Activated gamma-delta T cell treated with anti-CD3 and anti-CD28 coated beads, Interleukin-2, amount 50 U/mL, for 16 hours (primary cell): ENCODE results near the gene PKP2.
"Not testable (repeated sequence)": the region's sequence is repeated elsewhere in the genome, so short reads cannot be mapped to it uniquely, and the experiment has no call there.

Experiments
- DNase-seq: peaks from one replicate; pipeline ENCODE4 v3.0.0-alpha.2; 2020; ENCODE audit warnings: low read depth

PKP2 gene

GRCh38 chr12:32861658-32862057, 34.9 kb downstream of the PKP2 start:
- not testable (repeated sequence) for DNase-seq

DNA sequence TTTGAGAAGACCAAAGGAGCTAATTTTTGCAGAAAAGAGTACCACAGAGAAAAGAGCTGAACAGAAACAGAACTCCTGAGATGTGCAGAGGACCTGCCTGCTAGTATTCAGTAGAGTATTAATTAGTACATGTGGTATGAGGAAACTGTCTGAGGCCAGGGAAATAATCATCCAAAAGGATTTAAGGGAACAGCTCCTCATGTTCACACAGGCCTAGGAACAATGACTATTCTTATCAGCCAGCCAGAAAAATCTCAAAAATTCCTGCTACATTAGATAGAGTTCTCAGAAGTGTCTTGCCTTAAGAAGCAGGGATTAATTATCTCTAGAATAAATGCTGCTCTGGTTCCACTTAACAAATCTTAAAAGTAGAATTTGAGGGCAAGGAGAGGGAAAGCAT, 36.4 kb downstream of the PKP2 start:
- DNase-seq, result no peak

- DNase-seq, result no peak
These were observed 37.2 kb downstream of the PKP2 start for GRCh38 chr12:32859389-32859788.

DNA sequence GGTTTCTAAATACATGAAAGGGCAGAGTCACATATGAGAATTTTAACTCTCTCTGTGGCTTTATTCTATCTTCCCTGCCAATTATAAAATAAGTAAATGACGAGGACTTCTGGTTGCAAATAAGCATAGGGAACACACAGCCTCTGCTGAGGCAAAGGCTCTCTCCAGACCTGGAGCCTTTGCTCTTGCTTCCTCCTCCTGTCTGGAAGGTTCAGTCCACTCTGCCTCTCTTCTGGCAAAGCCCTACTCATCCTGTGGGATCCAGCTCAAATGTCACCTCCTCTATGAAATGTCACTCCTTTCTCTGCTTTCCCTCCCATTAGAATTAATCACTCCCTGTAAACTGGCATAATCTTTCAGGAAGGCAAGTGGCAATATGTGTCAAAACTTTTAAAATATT, 41.9 kb downstream of the PKP2 start:
- no peak for DNase-seq

DNA sequence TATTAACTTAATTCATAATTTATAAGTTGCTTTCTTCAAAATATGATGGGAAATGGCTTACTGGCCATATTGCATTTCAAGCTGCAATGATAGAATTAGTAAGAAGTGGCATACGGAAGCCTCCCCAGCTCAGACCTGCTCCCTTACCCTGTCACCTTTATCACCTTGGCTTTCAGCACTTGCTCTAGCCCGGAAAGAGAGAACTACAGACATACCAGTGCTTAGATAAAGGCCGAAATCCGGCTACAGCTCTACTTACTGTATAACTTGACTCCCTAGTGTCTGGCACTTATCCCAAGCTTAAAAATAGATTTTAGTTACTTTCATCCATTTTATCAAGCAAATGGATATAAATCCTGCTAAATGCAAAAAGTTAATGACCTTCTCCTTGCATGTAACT, 42.5 kb downstream of the PKP2 start:
- no peak for DNase-seq

DNA sequence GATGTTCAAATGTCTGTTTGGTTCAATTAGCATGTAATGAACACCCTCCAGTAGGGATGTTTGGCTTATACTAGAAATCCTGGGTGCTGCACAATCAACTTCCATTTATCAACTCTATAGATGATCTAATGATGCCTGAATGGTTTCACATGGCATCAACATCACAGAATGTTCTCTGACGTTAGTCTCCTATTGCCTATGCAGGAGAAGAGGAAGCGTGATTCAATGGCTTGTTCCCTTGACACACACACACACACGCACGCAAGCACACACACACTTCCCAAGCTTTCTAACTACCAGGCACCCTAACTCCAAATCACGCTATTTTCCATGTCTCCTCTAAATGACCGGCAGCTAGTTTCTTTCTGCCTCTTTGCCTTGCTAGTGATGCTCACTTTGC, 49.3 kb downstream of the PKP2 start:
- DNase-seq, result no peak

- no peak for DNase-seq
These were observed 50.5 kb downstream of the PKP2 start for GRCh38 chr12:32846053-32846452.

GRCh38 chr12:32843528-32844095, 53.0 kb downstream of the PKP2 start:
- DNase-seq, result no peak

DNA sequence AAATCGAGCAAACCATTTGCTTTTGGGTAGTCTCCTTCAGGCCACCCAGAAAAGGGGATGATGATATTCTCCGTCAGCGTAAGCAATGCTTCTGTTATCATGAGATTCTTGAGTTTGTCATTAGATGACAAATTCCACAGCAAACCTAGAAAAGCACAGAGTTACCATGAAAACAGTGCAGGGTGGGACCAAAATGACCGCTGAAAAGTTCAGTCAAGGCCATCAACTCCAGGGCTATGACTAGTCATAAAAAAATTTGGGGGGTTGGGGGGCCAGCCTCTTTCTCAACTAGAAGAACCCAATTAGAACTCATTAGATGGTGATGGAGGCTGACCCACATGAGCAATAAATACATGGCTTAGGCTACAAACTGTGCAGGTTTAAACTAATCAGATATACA, 55.5 kb downstream of the PKP2 start:
- no peak for DNase-seq

GRCh38 chr12:32839828-32840227, 56.7 kb downstream of the PKP2 start:
- no peak for DNase-seq

DNA sequence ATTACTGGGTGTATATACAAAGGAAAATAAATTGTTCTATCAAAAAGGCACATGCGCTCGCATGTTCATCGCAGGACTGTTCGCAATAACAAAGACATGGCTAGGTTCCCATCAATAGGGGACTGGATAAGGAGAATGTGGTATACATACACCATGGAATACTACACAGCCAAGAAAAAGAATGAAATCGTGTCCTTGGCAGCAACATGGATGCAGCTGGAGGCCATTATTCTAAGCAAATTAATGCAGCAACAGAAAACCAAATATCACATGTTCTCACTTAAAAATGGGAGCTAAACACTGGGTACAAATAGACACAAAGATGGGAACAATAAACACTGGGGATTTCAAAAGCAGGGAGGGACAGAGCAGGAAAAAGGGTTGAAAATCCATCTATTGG, 58.6 kb downstream of the PKP2 start:
- no peak for DNase-seq

- DNase-seq, result no peak
These were observed 59.9 kb downstream of the PKP2 start for GRCh38 chr12:32836710-32837109.

GRCh38 chr12:32834122-32834521, 62.5 kb downstream of the PKP2 start:
- DNase-seq, result no peak

- no peak for DNase-seq
These were observed 68.0 kb downstream of the PKP2 start for GRCh38 chr12:32828552-32828951.

DNA sequence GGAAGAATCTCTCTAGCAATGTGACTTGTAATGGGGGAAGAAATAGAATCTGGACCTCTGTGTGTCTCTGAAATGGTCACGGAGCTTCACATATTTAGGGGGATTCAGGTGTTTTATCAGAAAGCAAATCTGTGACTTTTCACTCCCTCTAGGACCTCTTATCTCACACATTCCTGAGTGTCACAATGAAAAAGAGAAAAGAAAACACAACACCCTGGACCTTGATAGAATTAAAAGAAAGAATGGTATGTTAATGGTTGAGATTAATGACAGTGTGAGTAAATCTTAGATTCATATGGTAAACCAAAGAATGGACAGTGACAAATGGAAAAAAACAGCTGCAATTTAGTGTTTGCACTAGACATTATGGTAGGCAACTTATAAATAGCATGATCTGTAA, 68.5 kb downstream of the PKP2 start:
- DNase-seq, result no peak

DNA sequence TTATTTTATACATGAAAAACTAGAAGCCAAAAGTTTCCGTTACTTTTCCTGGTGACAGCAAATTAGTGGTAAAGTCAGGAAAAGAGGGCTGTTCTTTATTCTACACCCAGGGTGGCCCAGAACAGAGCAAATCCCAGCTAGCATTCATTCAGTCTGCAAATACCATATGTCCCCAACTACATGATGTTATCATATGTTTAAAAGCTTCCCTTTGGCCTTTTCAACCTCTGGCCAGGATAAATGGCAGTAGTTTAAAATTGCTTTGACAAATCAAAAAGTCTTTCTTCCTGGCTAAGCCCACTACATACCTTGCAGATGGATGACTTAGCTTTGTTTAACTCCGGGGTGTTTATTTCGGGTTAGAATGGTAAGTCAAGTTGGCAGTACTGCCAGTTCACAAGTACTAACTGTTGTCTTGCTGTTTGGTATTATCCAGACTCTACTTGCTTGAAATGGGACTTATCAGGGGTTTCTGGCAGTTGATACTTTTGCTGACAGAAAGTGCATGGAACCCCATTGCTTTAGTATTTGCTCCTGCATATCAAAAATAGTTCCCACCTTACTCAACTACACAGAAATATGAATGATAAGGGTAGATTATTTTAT, 69.7 kb downstream of the PKP2 start:
- no peak for DNase-seq

GRCh38 chr12:32824596-32824995, 72.0 kb downstream of the PKP2 start:
- DNase-seq, result no peak

GRCh38 chr12:32822344-32822743, 74.2 kb downstream of the PKP2 start:
- DNase-seq, result no peak

- DNase-seq, result no peak
These were observed 74.9 kb downstream of the PKP2 start for GRCh38 chr12:32821710-32822109.

DNA sequence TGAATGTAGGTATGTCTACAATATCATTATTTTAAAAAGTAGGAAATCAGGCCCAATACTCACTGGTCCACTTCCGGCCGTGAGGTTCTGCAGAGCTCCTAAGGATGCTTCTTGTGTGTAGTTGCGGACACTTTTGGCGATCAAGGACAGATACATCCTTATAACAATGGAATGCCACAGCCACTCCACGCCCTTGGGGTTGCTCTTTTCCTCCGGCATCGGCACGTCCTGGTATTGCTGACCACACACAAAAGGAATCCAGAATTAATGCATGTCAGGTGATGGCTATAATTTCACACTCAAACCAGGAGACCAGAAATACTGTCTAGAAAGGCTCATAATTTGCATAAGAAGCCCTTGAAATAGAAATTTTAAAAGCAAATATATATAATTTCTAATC, 75.3 kb downstream of the PKP2 start:
- no peak for DNase-seq

GRCh38 chr12:32820376-32820931, 76.1 kb downstream of the PKP2 start:
- DNase-seq, result no peak

DNA sequence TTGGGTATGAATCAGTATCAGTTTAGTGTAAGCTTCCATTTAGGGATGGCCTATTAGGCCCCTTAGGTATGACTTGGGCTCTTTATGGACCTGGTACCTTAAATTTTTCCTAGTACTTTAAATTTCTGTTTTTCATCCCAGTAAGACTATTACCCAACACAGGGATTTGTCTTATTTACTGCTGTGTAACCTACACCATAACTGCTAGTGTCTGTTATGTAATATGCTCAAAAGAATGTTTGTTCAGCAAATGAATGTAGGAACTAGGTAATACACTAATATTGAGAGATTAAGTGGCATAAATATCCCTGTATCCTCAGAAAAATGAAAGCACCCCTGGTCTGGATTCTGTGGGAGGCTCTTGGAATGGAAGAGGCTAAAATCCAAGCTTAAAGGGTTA, 77.2 kb downstream of the PKP2 start:
- no peak for DNase-seq

DNA sequence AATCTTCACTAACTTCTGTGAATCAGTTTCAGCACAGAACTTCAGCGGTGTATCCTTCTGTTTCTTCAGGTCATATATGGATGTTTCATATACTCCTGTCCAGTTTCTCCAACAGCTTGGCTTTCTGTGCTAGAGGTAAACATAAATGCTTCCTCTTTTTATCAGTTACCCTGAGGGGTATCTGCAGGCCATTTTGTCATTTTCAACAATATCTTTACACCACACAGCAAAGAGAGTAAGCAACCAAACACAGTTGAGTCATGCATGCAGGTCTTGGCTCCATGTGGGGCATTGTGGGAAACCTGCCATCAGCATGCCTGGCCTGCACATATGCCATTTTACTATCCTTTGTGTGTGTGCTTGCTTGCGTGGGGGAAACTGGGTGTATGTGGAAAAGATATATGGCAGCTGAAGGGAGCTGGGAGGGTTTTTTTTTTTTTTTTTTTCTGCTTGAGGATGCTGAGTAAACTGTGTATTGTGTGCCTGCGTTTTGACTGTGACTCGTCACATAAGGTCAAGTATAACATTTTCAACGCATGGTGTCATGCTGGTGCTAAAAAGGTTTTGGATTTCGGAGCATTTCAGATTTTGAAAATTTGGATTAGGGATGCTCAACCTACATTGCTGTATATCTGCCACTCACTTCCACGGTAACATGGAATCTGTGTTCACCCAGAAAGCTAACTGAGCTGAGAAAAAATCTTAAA, 84.7 kb downstream of the PKP2 start:
- no peak for DNase-seq

DNA sequence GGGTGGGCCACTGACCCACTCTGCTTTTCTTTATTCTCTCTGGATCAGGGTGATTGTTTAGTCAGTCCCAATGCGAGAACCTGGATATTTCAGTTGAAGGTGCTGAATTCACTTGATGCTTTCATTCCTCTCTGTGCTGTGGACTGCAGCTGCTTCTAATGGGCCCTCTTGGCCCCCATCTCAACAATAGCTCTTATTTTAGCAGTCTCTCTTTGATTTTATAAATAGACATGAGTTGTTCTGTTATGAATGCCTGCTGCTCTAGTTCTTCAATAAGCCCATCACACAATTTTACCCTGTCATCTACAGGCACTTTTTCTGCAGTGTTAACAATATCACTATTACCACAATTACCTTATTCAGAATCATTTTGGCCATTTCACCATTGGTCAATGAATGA, 86.7 kb downstream of the PKP2 start:
- no peak for DNase-seq
